Nephron progenitor cell (in vitro differentiated cells): Measurements from ENCODE around the gene HDGF.

Experiments used
- DNase-seq: peaks from one replicate; pipeline ENCODE4 v3.0.0; 2021
- H3K27ac Mint-ChIP-seq: 2 replicates; pipeline ENCODE4 v1.8.0; 2021; ENCODE audit warnings: mild to moderate bottlenecking, moderate library complexity, mixed read lengths
- H3K27me3 Mint-ChIP-seq: 2 replicates; pipeline ENCODE4 v1.8.0; 2021; ENCODE audit warnings: mild to moderate bottlenecking, low read depth, mixed read lengths; ENCODE audit not compliant: poor library complexity
- H3K36me3 Mint-ChIP-seq: 2 replicates; pipeline ENCODE4 v1.8.0; 2021; ENCODE audit warnings: low read depth, mixed read lengths
- H3K4me1 Mint-ChIP-seq: 2 replicates; pipeline ENCODE4 v1.8.0; 2021; ENCODE audit warnings: mixed read lengths
- H3K4me3 Mint-ChIP-seq: 2 replicates; pipeline ENCODE4 v1.8.0; 2021; ENCODE audit warnings: mild to moderate bottlenecking, moderate library complexity, mixed read lengths
- H3K9me3 Mint-ChIP-seq: 2 replicates; pipeline ENCODE4 v1.8.0; 2021; ENCODE audit warnings: mild to moderate bottlenecking, moderate library complexity, mixed read lengths
- CTCF ChIP-seq: fragments of 200-600 bp; sonication (generic); IDR thresholded peaks from 2 replicates; pipeline ENCODE4 v1.5.0; 2021; ENCODE audit warnings: antibody characterized with exemption

The HDGF gene

DNA sequence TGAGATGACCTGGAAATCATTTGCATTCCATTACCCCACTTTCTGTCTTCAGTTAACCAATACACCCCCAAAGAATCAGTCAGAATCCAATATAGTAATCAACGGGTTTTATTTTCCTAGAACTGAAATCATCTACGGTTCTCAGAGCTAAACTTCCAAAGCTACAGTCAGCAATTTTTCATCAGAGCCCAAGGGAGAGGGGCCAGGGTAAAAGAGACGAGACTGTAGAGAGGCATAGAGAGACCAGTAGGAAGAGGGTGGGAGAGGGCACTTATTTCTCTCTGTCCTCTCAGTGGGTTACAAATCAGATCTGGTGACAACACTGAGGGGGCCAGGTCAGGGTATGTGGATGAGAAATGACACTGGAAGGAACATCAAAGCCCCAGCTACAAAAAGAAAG, 9.5 kb downstream of the HDGF start:
- H3K27ac Mint-ChIP-seq = peak overlapping the region; percentile 99
- TF ChIP-seq CTCF = no peak
- H3K4me1 Mint-ChIP-seq = peaks cover 60% of the 10 kb centered on the region
- peak overlapping the region; percentile 35 for H3K4me3 Mint-ChIP-seq
- peaks cover 35% of the 10 kb centered on the region for H3K36me3 Mint-ChIP-seq
- H3K9me3 Mint-ChIP-seq = no peaks in the 10 kb centered on the region
- DNase-seq = no peak
- H3K27me3 Mint-ChIP-seq = no peaks in the 10 kb centered on the region

DNA sequence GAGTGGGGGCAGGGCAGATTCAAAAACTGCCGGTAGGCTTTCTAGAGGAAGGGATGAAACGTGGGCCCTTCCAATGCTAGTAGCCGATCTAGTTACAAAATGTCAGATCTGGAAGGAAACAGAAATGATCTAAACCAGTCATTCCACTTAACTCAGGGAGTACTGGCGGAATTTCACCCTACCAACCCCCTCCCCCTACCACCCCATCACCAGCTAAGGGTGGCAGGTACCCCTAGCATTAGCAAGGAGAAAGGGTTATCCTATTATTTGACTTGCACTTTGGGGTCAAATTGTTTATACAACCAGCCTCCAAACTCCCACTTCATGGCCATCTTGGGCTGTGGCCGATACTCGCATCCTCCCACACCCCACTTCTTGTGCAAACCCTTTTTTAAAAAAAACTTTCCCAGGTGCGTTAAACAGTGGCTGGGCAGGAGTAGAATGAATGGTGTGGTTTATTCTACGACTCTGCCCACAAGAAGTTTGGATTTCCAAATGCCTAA, 9.9 kb downstream of the HDGF start:
- no peak for TF ChIP-seq CTCF
- H3K27ac Mint-ChIP-seq = peak overlapping the region; percentile 99
- DNase-seq = no peak
- no peaks in the 10 kb centered on the region for H3K9me3 Mint-ChIP-seq
- no peaks in the 10 kb centered on the region for H3K27me3 Mint-ChIP-seq
- peaks cover 35% of the 10 kb centered on the region for H3K36me3 Mint-ChIP-seq
- peaks cover 56% of the 10 kb centered on the region for H3K4me1 Mint-ChIP-seq
- H3K4me3 Mint-ChIP-seq = peak overlapping the region; percentile 95

- H3K27ac Mint-ChIP-seq = peak within 1 kb of the TSS; percentile 99
- peak; percentile 94 for DNase-seq
- H3K36me3 Mint-ChIP-seq = peaks cover 33% of the 10 kb centered on the region
- H3K9me3 Mint-ChIP-seq = no peaks in the 10 kb centered on the region
- H3K4me1 Mint-ChIP-seq = peaks cover 50% of the 10 kb centered on the region
- H3K27me3 Mint-ChIP-seq = no peaks in the 10 kb centered on the region
- no peak for TF ChIP-seq CTCF
- peak within 1 kb of the TSS; percentile 95 for H3K4me3 Mint-ChIP-seq
Observed at GRCh38 chr1:156740741-156741480, 10.6 kb downstream of the HDGF start, which contains the start of gene MRPL24. Gene MRPL24 (minus strand): TSS chr1:156741088. CDS start chr1:156738704, 2,384 bp downstream.

DNA sequence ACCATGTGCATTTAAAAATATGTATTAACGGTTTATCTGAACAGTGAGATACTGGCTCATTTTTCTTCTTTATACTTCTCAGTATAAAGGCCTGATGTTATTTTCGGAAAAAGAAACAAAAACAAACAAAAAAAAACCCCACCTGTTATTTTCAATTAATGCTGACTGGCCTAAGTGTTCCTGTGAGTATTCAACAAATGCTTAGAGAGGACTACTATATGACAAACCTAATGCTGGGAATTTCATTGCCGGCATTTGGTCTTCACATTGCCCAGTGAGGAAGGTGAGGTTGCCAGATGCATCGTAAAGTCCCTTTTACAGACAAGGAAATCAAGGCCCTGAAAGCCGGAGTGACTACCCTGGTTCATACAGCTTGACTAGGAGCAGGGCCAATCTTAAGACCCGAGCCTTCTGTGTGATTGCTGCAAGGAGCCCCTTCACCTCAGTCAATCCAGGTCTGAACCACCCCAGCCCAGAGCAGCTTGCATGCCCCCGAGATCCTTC, 11.2 kb downstream of the HDGF start:
- peaks cover 44% of the 10 kb centered on the region for H3K4me1 Mint-ChIP-seq
- H3K9me3 Mint-ChIP-seq = no peaks in the 10 kb centered on the region
- TF ChIP-seq CTCF = no peak
- no peaks in the 10 kb centered on the region for H3K27me3 Mint-ChIP-seq
- H3K27ac Mint-ChIP-seq = peak overlapping the region; percentile 96
- no peak for DNase-seq
- H3K36me3 Mint-ChIP-seq = peaks cover 36% of the 10 kb centered on the region
- peak overlapping the region; percentile 95 for H3K4me3 Mint-ChIP-seq

- no peak overlapping the region for H3K27ac Mint-ChIP-seq
- H3K4me1 Mint-ChIP-seq = peaks cover 39% of the 10 kb centered on the region
- peak overlapping the region; percentile 64 for H3K4me3 Mint-ChIP-seq
- no peak for TF ChIP-seq CTCF
- no peaks in the 10 kb centered on the region for H3K27me3 Mint-ChIP-seq
- H3K36me3 Mint-ChIP-seq = peaks cover 33% of the 10 kb centered on the region
- no peak for DNase-seq
- H3K9me3 Mint-ChIP-seq = no peaks in the 10 kb centered on the region
Observed at GRCh38 chr1:156738916-156739315, 12.6 kb downstream of the HDGF start.
